ENCODE measurements around the gene TBC1D17.

DNA sequence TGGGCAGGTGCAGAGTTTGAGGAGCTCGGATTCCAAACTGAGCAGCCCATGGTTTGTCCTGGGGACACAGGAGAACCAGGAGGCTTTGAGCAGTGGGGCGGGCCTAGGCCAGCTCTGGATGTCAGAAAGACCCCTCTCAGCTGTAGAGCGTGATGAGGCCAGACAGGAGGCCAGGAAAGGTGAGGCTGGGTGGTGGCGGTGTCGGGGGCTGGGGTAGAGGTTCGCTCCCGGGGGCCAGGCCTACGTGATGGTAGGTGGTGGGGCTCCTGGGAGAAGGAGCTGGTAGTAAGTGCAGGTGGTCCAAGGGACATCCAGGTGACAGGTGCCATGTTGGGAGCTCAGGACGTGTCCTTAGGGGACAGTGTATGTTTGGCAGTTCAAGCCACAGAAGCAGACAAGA, 40.1 kb upstream of the TBC1D17 start:
- no peak for TF ChIP-seq POLR2A (IDR thresholded peaks at IDR 0.05; ENCODE audit: low read depth, low read length)
- no peak for TF ChIP-seq SPI1 (IDR thresholded peaks at IDR 0.05; ENCODE audit: low read depth, low read length)
- TF ChIP-seq POLR2AphosphoS5 (IDR thresholded peaks at IDR 0.05; ENCODE audit: low read depth, low read length) = peak; percentile 14; the same call in 1 of the 2 replicates

Measured in GM12891 (cell line).